GM18907 (cell line): ENCODE results near the gene PDK2.
A peak's percentile ranks its signal among the peaks of the same experiment; 100 is the strongest.

Experiments used
- ATAC-seq: cut with Tn5 transposase; IDR thresholded peaks from one replicate; pipeline ENCODE4 v1.9.1; 2021; ENCODE audit warnings: mild to moderate bottlenecking, moderate library complexity; ENCODE audit not compliant: unreplicated experiment

The PDK2 gene

DNA sequence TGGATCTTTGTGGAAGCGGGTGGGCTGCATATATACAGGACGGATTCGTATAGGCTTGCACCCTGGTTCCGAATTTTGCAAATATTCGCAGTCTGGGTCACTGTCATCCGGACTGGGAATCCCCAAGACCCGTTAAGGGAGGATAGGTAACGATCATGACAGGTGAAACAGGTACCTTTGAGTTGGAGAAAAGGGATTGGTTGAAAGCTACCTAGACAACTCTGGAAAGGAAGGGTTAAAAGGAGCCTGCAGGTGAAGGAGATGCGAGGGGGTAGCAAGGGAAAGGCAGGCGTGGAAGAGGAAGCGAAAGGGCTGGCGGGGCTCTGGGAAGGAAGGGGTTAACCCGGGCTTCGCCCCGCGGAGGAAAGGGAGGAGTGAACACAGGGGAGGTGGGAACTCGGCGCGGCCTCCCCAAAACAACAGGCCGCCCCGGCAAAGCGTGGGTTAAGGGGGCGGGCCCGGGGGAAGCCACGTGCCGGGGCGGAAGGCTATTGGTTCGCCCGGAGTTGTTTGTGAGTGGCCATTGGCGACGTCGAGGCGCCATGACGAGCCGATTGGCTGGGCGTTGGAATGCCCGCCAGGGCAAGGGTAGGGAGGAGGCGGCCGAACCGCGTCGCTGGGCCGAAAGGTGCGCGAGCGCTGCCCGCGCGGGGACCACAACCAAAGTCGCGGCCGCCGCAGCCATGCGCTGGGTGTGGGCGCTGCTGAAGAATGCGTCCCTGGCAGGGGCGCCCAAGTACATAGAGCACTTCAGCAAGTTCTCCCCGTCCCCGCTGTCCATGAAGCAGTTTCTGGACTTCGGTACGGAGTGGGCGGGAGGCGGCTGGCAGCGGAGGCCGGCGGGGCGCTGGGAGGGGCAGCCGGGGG is at the start of gene PDK2:
TSS of gene PDK2 (plus strand) at position 599 of the 867 bp plus-strand sequence. CDS start at position 684, 85 bp downstream.
- peak; percentile 85 for ATAC-seq

DNA sequence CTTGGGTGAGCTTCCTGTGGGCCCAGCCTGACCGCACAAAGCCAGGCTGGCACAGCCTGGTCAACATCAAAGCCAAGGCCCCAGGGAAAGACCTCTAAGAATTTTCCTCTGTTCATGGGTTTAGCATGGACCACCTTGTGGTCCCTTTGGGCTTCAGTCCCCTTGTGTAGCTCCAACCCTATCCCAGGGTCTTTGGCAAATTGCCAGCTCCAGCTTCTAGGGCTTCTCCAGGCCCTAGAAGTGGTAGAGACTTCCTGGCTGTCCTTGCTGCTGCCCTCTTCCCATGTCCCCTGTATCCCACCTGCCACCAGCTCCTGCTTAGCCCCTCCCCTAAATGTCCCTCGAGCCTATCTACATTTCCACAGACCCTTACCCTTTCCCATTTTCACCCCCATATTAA is 49.0 kb upstream of the PDK2 start:
- ATAC-seq, result no peak

DNA sequence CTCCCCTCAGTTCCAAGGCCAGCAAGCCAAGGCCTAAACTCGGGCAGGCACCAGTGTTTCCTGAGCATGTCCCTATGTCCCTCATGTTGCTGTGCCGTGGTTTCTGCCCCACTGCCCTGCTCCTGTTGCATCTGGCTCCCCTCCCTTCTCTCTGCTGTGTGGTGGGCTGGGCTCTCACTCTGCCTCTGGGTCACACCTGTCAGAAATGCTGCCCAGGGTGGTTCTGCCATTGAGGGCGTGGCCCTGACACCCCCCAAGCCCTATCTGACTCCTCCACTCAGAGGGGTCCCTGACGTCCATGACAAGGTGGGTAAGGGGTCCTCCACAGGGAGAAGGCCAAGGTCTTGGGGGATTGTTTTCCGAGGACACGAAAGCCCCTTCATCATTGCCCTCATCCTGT is 48.5 kb upstream of the PDK2 start:
- no peak for ATAC-seq

DNA sequence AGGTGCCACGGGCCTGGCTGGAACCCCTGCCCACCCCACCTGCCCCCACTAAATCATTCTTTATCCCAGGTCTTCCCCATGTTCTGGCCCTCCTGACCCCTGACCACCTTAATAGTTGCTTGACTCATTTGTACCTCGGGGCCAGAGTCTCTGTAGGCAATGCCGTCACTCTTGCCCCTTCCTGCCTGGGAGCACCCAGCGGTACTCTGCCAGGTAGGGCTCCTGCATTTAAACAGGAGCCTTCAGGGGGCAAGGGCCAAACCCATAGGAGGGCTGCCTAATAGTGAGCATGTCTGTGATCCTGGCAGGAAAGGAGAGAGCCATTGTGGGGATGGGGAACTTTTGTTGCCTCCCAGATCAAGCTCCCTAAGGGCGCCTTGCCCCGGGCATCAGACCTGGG is 48.1 kb upstream of the PDK2 start:
- no peak for ATAC-seq

DNA sequence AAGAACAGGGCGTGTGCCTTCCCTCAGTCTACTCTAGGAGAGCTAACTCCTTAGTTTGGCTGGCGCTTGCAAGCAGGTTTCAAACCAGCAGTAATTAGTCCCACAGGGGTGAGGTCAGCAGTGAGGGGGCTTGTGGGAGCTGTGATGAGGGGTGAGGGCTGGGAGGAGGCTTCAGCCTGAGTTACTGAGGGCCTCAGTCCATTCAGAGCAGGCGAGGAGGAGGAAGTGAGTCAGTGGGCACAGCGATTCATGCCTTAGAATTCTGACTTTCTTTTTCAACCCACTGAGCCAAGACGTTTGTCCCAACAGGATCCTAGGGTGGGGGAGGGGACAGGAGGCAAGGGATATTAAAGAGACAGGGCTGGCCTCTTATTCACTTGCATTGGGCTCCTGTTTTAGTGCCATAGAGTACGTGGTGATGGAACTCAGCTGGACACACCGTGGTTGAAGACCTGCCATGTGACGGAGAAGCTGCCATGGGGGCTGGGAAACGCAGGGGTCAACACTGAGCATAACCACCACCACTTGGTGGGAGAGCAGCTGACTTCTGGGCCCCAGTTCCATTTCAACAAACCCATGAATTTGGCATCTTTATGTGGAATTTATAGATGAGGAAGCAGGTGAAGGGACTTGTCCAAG is 47.5 kb upstream of the PDK2 start:
- ATAC-seq, result no peak

DNA sequence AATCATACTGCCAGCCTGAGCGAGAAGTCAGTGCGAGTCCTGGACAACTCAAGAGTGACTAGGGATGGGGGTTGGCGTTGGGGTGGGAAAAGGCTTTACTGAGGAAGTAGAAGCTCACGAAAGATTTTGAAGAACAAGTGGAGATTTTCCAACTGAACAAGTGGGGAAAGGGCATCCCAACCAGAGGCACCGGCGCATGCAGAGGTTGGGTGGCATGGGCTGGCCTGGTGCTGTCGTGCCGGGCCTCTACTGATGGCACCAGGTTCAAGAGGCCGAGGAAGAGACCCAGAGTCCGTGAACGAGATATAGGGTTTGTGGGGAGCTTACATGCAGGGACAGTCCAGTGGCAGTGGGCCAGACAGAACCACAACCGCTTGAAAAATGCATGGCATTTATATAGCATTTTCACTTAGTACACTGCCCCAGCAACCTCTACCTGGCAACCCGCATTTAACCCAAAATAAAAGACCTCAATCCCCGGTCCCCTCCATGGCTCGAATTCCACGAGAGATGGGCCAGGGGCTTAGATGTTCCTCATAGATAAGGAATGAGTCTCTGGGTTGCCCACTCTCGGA is 46.9 kb upstream of the PDK2 start:
- no peak for ATAC-seq

DNA sequence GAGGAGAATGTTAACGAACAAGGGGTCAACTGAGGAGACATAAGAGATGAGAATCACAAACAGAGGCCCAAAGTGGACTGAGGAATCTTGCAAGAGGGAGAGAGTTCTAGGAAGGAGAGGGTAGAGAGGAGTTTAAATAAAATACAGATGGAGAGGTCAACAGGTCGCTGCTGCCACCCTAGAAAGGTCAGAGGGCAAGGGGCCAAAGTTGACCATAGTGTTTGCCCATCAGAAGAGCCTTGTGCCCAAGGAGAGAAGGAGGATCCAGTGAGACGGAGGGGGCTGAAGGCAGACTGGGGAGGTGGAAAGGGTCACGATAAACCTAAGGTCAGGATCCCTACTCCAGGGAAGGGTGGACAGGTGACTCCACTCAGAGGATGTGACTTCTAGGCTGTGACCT is 46.2 kb upstream of the PDK2 start:
- no peak for ATAC-seq

DNA sequence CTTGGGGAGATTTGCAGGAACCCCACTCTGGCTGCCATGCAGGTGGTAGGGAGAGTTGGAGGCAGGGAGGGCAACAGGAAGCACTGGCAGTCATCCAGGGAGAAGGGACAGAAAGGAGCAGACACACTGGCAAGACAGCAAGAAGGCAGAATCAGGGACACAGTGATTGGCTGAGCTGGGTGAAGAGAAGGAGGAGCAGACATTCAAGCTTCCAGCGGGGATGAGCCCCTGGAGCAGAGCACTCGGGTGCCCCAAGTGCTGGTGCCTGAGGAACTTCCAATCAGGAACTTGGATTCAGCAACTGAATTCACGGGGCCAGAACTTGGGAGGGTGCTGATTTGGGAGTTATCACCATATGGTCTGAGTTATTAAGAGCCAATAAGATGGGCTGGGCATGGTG is 45.5 kb upstream of the PDK2 start:
- no peak for ATAC-seq

DNA sequence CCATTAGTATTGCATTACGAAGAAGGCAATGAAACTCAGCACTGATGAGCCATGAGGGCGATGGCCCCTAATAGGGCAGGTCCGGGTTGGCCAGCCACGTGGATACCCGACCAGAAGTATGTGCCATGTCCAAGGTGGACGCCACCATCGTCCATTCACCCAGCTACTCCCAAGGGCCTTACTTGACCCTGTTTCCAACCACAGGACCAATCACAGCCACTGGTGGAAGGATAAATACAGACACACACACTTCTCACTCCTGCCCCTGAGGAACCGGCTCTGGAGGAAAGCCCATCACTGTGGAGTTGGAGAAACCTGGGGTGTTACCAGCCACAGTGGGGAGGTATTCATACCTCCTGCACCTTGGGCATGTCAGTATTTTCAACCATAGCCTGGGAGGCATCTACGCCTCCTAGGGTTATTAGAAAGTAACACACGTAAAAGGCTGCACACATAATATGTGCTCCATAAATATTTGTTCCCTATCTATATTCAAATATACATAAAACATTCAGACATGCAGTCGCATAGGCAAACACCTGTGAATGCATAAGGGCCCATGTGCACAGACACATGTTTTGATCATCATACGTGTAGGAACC is 44.6 kb upstream of the PDK2 start:
- ATAC-seq, result no peak

DNA sequence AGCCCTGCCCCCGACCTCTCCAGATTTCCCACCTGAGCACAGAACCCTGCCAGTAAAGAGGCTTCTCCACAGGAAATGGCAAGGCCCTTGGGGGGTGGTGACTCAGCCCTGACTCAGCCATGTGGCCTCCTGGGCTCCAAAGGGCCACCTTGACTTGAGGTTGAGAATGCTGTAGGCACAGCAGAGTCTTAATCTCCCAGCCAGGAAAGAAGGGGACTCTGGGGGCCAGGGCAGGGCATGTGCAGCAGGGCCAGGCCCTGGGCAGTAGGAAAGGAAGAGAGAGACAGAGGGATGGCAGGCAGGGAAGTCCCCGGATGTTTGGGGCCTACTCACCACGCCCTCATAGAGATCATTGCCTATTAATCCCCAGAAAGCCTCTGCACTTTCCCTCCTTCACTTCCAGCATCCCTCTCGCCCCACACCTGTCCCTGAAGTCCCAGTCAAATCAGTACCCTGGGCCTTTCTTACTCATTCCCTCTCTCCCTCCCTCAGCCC is 44.0 kb upstream of the PDK2 start:
- ATAC-seq, result no peak

DNA sequence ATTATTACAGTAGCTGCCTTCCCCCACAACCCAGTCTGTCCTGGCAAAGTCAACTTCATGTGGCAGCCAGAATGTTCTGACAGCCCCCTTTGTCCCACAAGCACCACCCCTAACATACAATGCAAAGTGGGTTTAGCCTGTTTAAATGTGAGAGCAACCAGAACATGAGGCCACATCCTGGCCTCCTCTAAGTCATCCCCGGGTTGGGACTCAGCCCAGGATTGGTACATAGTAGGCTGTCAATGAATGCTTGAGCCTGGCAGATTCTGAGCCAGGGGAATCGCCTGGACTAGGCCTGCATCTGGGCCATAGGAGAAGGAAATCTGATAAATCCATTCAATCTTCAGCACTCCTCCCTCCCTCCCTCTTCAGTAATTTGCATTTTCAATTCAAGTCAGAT is 43.5 kb upstream of the PDK2 start:
- ATAC-seq, result no peak

DNA sequence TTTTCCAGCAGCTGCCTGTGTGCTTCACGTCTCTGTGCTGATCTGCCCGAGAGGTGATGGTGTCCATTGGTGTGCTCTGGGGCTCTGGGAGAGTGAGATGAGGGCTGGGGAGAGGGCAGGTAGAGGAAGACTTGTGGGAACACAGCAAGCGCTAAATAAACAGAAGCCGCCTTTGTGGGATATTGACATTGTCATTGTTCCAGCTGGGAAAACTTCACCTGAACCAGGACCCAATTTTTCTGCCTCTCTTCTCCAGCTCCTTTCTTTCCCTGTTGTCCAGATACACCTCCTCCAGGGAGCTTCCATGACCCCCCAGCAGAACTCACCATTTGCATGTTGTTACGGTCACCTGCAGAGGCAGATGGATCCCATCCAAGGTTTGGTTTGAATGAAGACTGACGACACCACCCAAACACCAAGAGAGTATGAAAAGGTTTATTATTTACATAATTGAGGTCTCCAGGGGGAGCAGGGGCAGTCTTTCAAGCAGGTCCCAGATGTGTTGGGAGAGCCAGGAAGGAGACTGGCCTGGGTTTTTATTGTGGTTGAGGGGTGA is 42.8 kb upstream of the PDK2 start:
- no peak for ATAC-seq

DNA sequence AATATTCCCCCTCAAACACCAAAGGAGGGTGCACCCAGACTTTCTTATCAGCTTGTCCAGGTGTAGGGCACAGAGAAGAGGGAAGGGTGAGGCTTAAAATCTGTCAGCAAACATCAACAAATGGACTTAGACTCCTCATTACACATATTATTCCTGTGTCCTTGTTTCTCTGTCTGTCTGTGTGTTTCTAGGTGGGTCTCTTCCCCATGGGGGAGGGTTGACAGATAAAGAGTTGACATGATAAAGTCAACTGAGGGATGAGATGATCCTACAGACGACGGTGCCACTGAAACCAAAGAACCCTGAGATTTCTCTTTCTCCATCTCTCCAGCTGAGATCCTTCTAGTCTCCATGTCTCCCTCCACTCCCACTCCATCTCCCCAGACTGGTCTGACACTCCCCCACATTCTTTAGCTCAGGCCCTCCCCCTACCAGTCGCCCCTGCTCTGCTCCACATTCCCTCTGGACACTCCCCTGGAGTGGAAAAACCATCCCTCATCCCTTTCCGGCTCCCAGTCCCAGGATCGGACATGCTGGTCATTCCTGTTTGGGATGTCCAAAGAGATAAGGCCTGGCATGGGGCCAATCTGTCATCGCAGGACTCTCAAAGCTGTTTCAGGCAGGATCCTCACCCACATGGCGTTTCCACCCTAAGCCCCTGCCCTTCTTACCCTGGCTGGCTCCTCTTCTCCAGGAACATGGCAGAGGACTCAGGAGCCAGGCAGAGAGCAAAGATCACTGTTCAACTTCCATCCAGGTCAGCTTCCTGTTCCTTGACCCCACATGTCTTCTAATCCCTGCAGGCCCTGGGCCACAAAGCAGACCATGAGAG is 42.1 kb upstream of the PDK2 start:
- no peak for ATAC-seq

DNA sequence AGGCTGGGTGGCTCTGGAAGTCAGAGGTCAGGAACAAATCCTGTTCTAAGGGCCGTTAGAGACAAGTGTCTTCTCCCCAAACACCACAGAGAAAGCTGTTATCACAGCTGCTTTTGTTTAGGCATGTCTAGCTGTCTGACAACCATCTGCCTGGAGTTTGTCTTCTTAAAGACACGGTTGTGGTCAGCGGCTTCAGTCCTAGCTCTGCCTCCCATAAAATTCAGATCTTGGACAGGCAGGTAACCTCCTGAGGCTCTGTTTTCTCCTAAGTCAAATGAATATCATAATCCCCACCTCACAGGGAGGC is 41.5 kb upstream of the PDK2 start:
- no peak for ATAC-seq

DNA sequence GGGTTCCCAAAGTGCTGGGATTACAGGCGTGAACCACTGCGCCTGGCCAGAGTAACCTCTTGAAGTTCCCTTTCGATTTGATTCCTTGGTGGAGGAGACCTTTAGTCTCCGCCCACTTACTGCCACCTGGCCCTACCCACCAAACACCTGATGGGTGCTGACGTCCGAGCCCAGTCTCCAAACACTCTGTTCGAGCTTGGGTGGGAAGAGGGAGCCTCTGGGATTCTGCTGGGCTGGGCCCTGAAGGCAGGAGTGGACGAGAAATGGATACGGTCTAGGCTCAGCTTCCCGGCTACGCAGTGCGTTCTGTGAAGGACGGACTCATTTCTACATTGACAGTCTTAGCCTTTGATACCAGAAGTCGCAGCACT is 40.1 kb upstream of the PDK2 start:
- ATAC-seq, result no peak

DNA sequence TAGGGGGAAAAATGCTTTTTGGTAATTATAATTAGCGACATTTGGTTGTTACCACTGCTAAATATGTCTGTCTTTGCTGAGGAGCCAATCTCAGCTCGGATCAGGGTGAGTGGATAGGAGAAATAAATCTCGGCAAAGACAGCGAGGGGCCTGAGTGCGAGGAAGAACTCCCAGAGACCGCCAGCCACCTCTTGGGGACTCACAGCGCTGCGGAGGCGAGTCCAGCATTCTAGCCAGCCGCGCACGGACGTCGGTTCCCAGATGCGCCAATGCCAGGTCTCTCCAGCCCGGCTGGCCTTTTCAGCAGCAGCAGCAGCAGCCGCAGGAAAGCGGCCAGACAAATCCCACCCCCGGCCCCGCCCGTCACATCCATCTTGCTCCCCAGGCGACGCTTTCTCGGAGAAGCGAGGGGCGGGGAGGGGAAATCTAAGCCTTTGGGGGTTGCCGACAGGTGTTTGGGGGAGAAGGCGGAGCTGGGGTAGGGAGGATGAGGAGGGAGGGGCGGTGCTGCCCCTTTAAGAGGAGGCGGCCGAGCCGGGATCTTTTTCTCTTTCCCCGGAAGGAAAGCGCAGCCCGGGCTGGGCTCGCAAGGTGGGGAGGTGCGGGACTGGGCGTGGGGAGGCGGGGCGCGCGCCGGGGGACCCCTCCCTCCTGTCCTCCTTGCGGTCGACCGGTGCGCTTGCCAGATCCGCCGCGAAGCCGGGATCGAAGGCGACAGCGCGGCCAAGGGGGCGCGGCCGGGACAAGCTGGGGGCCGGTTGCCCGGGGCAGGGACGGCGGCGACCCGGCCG is 39.5 kb upstream of the PDK2 start, which contains the start of gene ITGA3:
TSS of gene ITGA3 (plus strand) at position 685 of the 791 bp plus-strand sequence. CDS start 330 bp downstream, outside the sequence.
- ATAC-seq, result no peak

DNA sequence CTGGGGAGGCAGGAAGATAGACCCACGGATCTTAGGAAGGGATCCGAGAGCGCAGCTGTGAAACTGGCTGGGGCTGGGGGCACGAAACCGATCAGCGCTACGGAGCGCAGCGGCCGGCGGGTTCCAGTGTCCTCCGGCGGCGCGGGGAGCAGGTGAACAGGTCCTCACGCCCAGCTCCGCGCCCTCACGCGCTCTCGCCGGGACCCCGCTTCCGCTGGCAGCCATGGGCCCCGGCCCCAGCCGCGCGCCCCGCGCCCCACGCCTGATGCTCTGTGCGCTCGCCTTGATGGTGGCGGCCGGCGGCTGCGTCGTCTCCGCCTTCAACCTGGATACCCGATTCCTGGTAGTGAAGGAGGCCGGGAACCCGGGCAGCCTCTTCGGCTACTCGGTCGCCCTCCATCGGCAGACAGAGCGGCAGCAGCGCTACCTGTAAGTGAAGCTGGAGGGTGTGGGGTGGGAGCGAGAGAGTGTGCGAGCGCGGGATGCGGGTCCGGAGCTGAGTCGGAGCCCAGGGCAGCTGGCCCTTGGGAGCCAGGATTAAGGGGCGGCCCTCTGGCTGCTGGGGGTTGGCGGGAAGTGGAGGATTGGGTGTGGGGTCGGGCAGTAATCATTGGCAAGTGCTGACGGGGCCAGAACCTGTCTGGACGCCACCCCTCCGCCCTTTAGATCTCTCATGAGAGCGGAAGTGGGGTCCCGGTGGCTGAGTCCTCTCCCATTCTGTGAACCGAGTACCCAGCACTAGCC is 38.8 kb upstream of the PDK2 start:
- no peak for ATAC-seq

DNA sequence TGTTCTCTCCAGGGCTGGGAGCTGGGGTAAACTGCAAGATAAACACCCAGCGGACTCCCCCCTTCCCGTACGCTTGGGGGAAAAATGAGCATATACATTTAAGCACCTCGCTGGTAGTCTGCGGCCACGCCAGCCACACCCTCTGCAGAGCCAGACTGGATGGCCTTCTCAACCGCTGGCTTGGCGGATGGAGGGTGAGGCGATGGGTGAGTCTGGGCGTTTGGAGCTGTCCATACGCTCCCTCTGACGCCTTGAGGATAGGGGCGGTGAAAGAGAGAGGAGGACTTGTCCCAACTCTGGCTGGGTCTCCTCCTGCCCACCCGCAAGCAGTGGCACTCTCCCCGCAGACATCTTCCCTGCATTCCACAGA is 38.2 kb upstream of the PDK2 start:
- no peak for ATAC-seq

DNA sequence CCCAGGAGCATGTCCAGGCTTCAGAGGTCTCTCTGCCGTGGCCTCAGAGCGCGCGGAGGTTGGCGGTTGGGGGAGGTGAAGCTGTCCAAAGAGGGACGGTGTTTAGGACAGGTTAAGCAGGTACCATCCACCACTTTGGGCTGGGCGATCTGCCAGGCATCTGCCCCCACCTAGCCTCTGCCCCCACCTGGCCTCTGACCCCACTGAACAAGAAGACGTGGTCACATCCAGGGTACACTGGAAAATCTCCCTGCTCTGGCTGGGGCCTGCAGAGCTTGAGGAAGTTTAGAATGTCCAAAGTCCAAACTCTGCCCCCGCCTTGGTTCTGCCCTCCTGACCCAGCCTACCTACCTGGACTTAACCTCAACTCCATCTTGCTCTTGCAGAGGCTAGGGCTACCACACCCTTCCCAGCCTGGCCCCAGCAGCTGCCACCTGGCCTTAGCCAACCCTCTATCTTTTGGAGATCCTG is 37.6 kb upstream of the PDK2 start:
- ATAC-seq, result no peak
